ENCODE data around the gene UBR3.

- TF ChIP-seq CTCF (IDR thresholded peaks at IDR 0.05) (no peak), POLR2A (IDR thresholded peaks at IDR 0.05) (no peak)
Measured at GRCh38 chr2:169891593-169892298, 64.5 kb downstream of the UBR3 start.
